Esophagus (tissue), 2 donors: ENCODE measurements around the gene SMARCA4. TPM values are rescaled to one million over a fixed set of nuclear protein-coding genes. Genes with fewer than 3 reads are reported as not detected.

Experiments used
- H3K27ac ChIP-seq, 2 donors: one replicate each; pipeline ENCODE4 v1.5.1; 2013; ENCODE audit warnings: low read depth in 2 of 2, mild to moderate bottlenecking in 2 of 2, inconsistent platforms in 1 of 2, low read length in 1 of 2, moderate library complexity in 1 of 2
- H3K27me3 ChIP-seq, 2 donors: one replicate each; pipeline ENCODE4 v1.6.1; 2013; ENCODE audit warnings: low read length in 2 of 2, control low read depth in 1 of 2, mild to moderate bottlenecking in 1 of 2; ENCODE audit not compliant: insufficient read depth in 2 of 2, control insufficient read depth in 1 of 2
- H3K36me3 ChIP-seq, 2 donors: one replicate each; pipeline ENCODE4 v1.6.1; 2013; ENCODE audit warnings: low read length in 1 of 2; ENCODE audit not compliant: control insufficient read depth in 2 of 2, insufficient read depth in 2 of 2
- H3K4me1 ChIP-seq, 2 donors: one replicate each; pipeline ENCODE4 v1.6.1; 2013; ENCODE audit warnings: low read length in 1 of 2; ENCODE audit not compliant: control insufficient read depth in 2 of 2, insufficient read depth in 2 of 2
- H3K4me3 ChIP-seq, 2 donors: one replicate each; pipeline ENCODE4 v1.5.1; 2013; ENCODE audit warnings: low read length in 2 of 2, mild to moderate bottlenecking in 2 of 2, low read depth in 1 of 2, moderate library complexity in 1 of 2
- H3K9me3 ChIP-seq, 2 donors: one replicate each; pipeline ENCODE4 v1.6.1; 2013; ENCODE audit warnings: mild to moderate bottlenecking in 2 of 2, low read depth in 1 of 2, low read length in 1 of 2, moderate library complexity in 1 of 2; ENCODE audit not compliant: control insufficient read depth in 2 of 2, insufficient read depth in 1 of 2
- WGBS, 2 donors: extraction: QIAGEN DNeasy Blood & Tissue Kit; methylation state at CpG; one replicate each; pipeline ENCODE4 v1.1.7; 2013; 5-methylcytosine and 5-hydroxymethylcytosine counted together
- polyA plus RNA-seq, 2 donors: library from polyadenylated mRNA; stranded (reverse); fragments of 200-250 nt; gene quantifications; one replicate each; pipeline ENCODE4 v1.2.3, GENCODE V29; 2013
- donor health status: healthy with polysubstance abuse.
- donor health status: Bipolar disorder and iron deficiency.

Gene SMARCA4
- polyA plus RNA-seq, 2 donors: 66.8 to 113 TPM

DNA sequence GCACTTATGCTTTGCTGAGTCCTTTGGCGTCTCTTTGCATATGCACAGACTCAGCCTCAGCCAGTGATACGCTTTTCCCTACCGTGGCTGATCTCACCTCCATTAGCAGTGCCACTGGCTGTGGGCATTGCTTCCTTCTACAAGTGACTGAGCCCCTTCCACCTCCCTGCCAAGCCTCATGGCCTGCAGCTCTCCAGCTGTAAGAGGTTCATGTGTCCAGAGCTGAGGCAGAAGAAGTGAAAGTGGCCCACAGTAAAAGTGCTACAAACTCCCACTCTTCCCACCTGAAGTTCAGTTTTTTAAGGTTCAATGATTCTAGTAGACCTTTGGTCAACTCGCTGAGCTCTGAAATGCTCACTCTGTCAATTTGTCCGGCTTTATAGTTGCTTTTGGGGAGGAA lies 44.7 kb downstream of the SMARCA4 start:
- Histone ChIP-seq H3K27ac (no peak overlapping the region), H3K9me3 (peaks cover 0 to 2% of the 10 kb centered on the region in 2 donors), H3K36me3 (peaks cover 17 to 35% of the 10 kb centered on the region in 2 donors), H3K4me3 (no peak overlapping the region), H3K4me1 (no peaks in the 10 kb centered on the region), H3K27me3 (no peaks in the 10 kb centered on the region)
- 90 to 91% methylated on average over 5 of the region's 5 CpGs for WGBS, 2 donors

DNA sequence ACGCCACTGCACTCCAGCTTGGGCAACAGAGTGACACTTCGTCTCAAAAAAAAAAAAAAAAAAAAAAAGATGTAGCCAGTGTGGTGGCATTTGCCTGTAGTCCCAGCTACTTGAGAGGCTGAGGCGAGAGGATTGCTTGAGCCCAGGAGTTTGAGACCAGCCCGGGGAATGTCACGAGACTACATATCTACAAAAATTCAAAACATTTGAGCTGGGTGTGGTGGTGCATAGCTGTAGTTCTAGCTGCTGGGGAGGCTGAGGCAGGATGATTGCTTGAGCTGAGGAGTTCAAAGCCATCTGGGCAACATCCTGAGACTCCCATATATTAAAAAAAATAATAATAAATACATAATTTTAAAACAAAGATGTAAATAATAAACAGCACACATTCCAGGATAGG lies 46.6 kb downstream of the SMARCA4 start:
- Histone ChIP-seq H3K4me3 (no peak overlapping the region), H3K36me3 (peaks cover 25 to 40% of the 10 kb centered on the region in 2 donors), H3K27ac (no peak overlapping the region), H3K4me1 (no peaks in the 10 kb centered on the region), H3K27me3 (no peaks in the 10 kb centered on the region), H3K9me3 (no peaks in the 10 kb centered on the region)
- 94 to 96% methylated on average over 5 of the region's 5 CpGs for WGBS, 2 donors

DNA sequence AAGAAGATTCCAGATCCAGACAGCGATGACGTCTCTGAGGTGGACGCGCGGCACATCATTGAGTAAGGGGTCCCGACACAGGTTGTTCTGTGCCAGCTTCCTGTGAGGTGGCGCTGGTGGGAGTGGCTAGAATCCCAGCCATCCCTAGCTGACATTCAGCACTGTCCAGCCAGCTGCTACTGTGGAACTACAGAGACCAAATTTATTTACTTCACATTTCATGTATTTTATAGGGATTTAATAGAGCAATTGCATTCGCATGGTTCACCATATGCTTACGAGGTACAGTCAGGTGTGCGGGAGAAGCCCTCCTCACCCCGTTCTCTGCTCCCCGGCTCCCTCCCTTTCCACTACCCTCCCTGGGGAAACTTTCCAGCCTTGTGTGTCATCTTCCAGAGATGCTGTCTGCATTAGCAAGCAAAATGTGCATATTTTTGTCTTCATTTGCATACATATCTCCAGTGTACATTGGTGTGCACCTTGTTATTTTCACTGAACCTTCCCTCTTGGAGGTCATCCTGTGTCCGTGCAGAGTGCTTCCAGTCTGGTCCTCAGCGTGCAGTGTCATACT lies 47.2 kb downstream of the SMARCA4 start:
- H3K27me3 ChIP-seq: no peaks in the 10 kb centered on the region
- 96 to 98% methylated on average over 14 of the region's 14 CpGs for WGBS, 2 donors
- no peaks in the 10 kb centered on the region for H3K9me3 ChIP-seq
- no peak overlapping the region for H3K4me3 ChIP-seq
- no peak overlapping the region for H3K27ac ChIP-seq
- no peaks in the 10 kb centered on the region for H3K4me1 ChIP-seq
- peaks cover 32 to 44% of the 10 kb centered on the region in 2 donors for H3K36me3 ChIP-seq

DNA sequence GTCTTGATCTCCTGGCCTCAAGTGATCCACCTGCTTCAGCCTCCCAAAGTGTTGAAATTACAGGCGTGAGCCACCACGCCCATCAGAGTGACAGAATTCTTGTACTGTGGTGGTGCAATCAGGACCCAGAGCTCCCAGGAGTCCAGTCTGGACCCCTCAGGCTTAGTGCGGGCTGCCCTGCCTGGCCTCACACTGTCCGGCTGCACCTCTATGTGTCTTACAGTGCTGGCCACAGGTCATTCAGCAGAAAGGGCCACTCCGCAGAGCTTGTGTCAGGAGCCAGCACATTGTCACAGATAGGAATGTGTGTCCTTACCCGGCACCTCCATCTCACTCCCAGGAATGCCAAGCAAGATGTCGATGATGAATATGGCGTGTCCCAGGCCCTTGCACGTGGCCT lies 49.2 kb downstream of the SMARCA4 start:
- H3K9me3 ChIP-seq: no peaks in the 10 kb centered on the region
- WGBS, 2 donors: 95 to 96% methylated on average over 9 of the region's 9 CpGs
- no peaks in the 10 kb centered on the region for H3K27me3 ChIP-seq
- H3K36me3 ChIP-seq: peaks cover 32 to 56% of the 10 kb centered on the region in 2 donors
- no peak overlapping the region for H3K4me3 ChIP-seq
- H3K27ac ChIP-seq: no peak overlapping the region
- no peaks in the 10 kb centered on the region for H3K4me1 ChIP-seq

DNA sequence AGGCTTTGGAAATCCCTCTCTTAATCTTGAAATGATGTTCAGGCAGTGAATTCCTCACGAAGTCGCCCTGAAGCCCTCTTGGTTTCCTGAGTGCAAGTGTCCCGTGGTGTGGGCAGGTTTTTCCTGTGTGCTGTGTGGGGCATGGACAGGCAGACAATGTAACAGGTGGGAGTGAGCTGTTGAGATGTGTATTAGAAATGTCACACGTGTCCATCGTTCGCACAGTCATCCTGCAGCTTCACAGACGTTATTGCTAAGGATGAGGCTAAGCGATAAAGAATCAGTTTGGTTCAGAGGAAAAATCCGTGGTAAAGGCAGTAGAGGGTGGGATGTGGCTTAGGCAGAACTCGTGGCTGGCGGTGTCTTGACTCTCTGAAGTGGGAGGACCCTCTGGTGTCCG lies 51.7 kb downstream of the SMARCA4 start:
- H3K27ac ChIP-seq: no peak overlapping the region
- H3K4me3 ChIP-seq: no peak overlapping the region
- 88% methylated on average over 12 of the region's 12 CpGs for WGBS, 2 donors
- H3K4me1 ChIP-seq: no peaks in the 10 kb centered on the region
- H3K27me3 ChIP-seq: no peaks in the 10 kb centered on the region
- peaks cover 30 to 68% of the 10 kb centered on the region in 2 donors for H3K36me3 ChIP-seq
- no peaks in the 10 kb centered on the region for H3K9me3 ChIP-seq

DNA sequence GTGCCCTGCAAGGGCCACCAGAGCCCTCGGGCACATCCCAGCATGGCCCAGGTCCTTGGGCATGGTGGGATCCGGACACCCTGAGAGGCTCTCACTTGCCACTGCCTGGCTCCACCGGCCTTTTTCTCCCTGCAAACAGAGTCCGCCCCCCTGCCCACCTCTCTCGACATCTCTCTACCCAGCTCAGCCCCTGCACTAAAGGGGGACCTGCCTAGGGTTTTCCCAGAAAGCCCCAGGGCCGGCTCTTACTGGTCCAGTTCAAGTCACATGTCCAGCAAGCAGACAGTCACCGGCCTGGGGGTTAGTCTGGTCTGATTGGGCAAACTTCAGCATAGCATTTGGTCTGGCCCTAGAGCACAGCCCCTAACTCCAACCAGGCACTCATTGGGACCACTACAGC lies 52.9 kb downstream of the SMARCA4 start:
- 91 to 95% methylated on average over 7 of the region's 7 CpGs for WGBS, 2 donors
- H3K4me1 ChIP-seq: peaks cover 0 to under 1% of the 10 kb centered on the region in 2 donors
- no peak overlapping the region for H3K4me3 ChIP-seq

DNA sequence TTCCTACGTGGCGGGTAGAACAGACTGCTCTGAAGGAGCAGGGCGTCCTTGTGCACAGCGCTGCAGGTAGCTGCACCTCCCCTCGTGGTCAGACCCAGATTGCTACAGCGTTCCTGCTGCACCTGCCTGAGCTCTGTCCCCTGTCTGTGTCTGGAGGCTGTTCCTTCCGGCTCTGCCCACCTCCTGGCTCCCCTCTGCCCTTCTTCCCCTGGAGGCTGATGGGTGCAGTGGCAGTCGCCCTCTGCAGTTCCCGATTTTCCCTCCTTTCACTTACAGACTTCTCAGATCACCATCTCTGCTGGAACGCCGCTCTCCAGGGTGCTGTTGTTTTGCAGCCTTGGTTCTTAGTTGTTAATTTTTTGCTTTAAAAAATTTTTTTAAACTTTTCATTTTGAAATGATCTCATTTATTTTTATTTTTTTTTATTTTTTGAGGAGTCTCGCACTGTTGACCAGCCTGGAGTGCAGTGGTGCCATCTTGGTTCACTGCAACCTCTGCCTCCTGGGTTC lies 53.6 kb downstream of the SMARCA4 start:
- WGBS, 2 donors: 92 to 93% methylated on average over 12 of the region's 12 CpGs

More for the DNA sequence above, 52.9 kb downstream of the SMARCA4 start:
- no peaks in the 10 kb centered on the region for H3K9me3 ChIP-seq
- H3K27ac ChIP-seq: no peak overlapping the region
- H3K36me3 ChIP-seq: peaks cover 21 to 69% of the 10 kb centered on the region in 2 donors
- H3K27me3 ChIP-seq: no peaks in the 10 kb centered on the region

DNA sequence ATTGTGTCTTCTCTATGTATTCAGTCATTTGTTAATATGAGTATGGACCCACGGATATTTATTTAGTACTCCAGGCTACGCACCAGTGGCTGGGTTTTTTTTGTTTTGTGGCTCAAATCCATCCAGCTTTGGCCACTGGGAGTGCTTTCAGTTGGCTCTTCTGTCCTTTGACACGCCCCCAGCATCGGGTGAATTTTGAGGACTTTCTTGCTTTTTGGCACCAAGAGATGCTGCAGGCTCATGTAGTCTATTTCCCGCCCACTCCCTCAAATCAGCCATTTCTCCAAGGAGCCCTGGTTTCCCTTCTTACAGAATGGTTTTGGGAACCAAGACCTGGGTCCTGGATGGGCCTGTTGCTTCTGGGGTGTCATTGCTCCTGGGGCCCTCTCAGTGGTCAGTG lies 55.8 kb downstream of the SMARCA4 start:
- H3K27me3 ChIP-seq: no peaks in the 10 kb centered on the region
- H3K4me1 ChIP-seq: peaks cover 0 to 7% of the 10 kb centered on the region in 2 donors
- H3K9me3 ChIP-seq: no peaks in the 10 kb centered on the region
- no peak overlapping the region for H3K4me3 ChIP-seq
- H3K36me3 ChIP-seq: peaks cover 17 to 73% of the 10 kb centered on the region in 2 donors
- H3K27ac ChIP-seq: no peak overlapping the region
- WGBS, 2 donors: 79 to 88% methylated on average over 5 of the region's 5 CpGs

More for the DNA sequence above, 53.6 kb downstream of the SMARCA4 start:
- Histone ChIP-seq H3K4me1 (peaks cover 0 to 7% of the 10 kb centered on the region in 2 donors), H3K27ac (no peak overlapping the region), H3K4me3 (no peak overlapping the region), H3K9me3 (no peaks in the 10 kb centered on the region), H3K36me3 (peaks cover 21 to 74% of the 10 kb centered on the region in 2 donors), H3K27me3 (no peaks in the 10 kb centered on the region)

DNA sequence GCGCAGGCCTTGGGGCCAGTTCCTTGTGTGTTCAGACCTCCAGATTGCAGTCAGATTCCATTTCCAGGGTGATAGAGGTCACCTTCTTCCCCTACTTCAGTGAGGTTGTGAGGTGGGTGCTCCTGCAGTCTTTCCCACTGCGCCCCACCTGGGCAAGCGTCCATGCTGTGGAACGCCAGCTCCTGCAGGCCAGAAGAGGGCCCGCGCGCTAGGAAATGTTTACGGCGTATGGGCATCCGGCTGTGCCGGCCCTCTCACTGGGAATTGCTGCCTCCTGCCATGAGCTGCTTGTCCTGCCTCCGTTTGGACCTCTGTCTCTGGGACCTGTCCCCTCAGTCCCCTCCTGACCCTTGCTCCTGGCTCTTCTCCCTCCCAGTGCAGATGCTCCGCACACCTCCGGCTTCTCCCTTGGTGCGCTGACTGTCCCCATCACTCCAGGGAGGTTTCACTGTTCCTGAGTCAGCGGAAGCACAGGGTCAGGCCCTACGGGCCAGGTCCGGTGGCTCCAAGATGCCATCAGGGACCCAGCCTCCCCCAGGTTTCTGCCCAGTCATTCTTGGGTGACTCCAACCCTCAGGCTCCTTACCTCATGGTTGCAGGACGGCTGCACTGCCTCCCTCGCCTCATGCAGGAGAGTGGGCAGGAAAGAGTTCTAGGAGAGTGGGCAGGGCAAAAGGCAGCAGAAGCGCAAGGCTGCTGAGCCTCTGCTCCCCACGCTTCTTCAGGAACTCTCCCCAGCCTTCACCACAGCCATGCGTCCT lies 56.6 kb downstream of the SMARCA4 start:
- Histone ChIP-seq H3K27me3 (no peaks in the 10 kb centered on the region), H3K9me3 (no peaks in the 10 kb centered on the region), H3K4me3 (no peak overlapping the region), H3K4me1 (peaks cover 0 to 7% of the 10 kb centered on the region in 2 donors), H3K27ac (peak overlapping the region; percentile 9 to 59), H3K36me3 (peaks cover 21 to 78% of the 10 kb centered on the region in 2 donors)
- 96% methylated on average over 23 of the region's 23 CpGs for WGBS, 2 donors
